KBM-7 (cell line): ENCODE measurements around the gene C15orf61.

Experiments
- DNase-seq: peaks from one replicate; pipeline ENCODE4 v3.0.0-alpha.2; 2015
- in situ Hi-C: fragments of 300-500 bp; cut with MboI; formaldehyde crosslinking; loops from 2 replicates; pipeline ENCODE4 v1.14.3; 2020; ENCODE audit warnings: low sequenced_read_pairs, low pct_unique_long_range_greater_than_20kb, mixed read lengths

C15orf61 gene

DNA sequence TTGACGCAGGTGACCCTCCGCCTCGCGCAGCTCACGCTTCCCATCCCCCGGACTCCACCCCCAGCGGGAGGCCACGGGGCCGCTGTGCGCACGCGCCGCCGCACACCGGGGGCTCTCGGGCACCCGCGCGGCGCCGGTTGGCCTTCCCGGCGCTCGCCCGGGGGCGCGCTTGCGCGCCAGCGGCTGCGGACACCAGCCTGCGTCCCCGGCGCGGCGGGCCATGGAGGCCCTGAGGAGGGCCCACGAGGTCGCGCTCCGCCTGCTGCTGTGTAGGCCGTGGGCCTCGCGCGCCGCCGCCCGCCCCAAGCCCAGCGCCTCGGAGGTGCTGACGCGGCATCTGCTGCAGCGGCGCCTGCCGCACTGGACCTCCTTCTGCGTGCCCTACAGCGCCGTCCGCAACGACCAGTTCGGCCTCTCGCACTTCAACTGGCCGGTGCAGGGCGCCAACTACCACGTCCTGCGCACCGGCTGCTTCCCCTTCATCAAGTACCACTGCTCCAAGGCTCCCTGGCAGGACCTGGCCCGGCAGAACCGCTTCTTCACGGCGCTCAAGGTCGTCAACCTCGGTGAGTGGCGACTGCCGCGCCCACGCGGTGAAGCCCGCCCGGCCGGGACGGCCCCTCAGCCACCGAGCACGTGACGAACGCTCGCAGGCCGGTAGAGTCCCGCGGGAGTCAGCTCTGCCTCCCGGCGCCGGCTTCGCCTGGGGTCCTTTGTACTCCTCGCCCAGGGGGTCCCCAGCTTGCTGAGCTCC, at the start of gene C15orf61:
Gene C15orf61 (plus strand): TSS at position 103 of the 754 bp plus-strand sequence. CDS start 118 bp downstream, at position 221.
- DNase-seq: peak; percentile 89
- in situ Hi-C loops: no loop called here

- in situ Hi-C loops: no loop called here
Measured at GRCh38 chr15:67472957-67473356, 48.0 kb upstream of the C15orf61 start.

DNA sequence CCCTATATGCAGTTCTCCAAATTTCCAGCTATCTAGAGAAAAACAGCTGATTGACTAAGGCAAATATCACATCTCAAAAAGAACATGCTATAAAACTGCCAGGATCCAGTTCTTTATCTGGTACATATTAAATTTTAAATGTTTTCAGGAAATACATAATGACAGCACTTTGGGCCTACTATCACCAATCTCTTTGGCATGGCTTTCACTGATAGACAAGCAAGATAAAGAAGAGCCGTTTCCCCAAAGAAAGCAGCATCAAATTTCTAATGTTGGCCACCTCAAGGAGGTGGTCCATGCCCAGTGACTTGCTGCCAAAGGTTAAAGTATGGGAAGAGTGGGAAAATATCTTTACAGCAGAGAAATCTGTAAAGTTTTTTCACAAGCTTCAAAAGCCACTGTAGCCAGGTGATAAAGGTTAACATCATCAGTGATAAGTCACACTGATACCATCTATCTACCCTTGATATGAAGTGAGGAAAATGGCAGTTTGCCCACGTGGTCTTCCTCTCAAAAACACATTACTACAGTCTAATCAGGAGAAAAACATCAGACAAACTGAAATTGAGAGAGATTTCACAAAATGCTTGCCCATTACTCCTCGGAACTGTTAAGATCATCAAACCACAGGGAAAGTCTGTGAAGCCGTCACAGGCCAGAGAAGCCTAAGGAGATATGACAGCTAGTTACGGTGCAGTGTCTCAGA, 46.4 kb upstream of the C15orf61 start:
- in situ Hi-C loops: no loop called here
- no peak for DNase-seq

More at GRCh38 chr15:67472957-67473356, 48.0 kb upstream of the C15orf61 start:
- no peak for DNase-seq

- in situ Hi-C loops: no loop called here
- no peak for DNase-seq
Measured at GRCh38 chr15:67479781-67480505, 41.0 kb upstream of the C15orf61 start.

DNA sequence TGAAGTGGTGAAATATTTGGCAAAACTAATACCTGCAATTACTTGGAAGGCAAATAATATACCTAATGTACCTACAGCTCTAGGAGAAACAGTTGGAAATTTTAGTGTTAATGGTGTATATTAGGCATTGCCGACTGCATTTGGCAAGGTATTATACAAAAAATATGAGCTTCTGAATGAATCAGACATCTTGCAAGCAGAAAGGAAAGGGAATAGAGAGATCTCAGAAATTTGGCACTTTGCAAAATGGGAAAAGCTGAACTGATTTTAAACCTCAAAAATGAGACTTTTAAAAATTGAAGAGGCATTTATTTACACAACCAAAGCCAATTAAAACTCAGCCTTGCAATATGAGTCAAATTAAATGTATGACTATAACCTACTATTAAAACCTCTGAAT, 40.2 kb upstream of the C15orf61 start:
- DNase-seq: no peak
- in situ Hi-C loops: no loop called here

- in situ Hi-C loops: no loop called here
Measured at GRCh38 chr15:67481680-67482079, 39.3 kb upstream of the C15orf61 start.

DNA sequence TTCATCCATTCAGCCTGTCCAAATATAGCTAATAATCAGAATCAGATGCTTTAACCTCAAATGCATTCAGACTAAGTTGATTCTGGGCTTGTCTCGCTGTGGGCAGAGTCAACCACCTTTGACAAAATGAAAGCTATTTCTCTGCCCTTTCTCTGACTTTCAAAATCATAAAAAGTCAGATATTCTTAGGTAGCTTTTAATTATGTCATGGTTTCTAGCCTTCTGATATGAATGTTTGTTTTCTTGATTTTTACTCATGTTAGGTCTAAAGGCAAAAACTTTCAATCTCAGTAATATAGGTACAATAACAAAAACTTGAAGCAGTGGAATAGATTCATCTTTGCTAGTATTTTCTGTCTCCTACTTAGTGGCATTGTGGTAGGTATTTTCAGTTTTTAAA, 25.3 kb upstream of the C15orf61 start:
- DNase-seq: no peak
- in situ Hi-C loops: no loop called here

More at GRCh38 chr15:67481680-67482079, 39.3 kb upstream of the C15orf61 start:
- no peak for DNase-seq

DNA sequence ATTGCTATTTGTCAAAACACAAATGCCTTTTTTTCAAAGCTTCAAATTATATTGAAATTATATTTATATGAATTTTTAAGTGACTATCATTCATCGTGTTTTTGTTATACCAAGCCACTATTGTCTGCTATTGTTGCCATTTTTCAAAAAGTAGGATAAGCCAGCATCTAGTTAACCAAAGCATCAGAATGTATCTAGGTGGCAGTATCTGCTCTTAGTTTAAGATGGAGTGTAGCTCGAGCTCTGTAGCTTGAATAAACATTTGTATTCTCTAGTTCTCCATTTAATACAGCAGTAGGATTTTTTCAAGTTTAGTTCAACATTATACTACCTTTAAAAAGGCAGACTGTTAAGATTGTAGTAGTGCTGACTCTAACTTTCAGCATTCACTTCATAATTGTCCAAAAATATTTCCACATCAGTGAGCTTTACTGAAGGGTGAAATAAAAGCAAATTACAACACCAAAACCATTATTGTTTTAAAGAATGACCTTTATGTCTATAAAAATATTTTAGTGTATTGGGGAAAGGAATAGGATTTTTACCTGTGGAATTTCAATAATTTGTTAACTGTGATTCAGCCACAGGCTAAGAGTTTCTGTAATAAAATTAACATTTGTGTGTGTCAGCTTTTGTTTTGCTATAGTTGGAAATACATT, 19.6 kb upstream of the C15orf61 start:
- in situ Hi-C loops: no loop called here
- DNase-seq: peak; percentile 53

- DNase-seq: no peak
- in situ Hi-C loops: no loop called here
Measured at GRCh38 chr15:67501836-67502461, 19.0 kb upstream of the C15orf61 start.

GRCh38 chr15:67504056-67504455, 16.9 kb upstream of the C15orf61 start:
- no peak for DNase-seq
- in situ Hi-C loops: no loop called here

GRCh38 chr15:67504796-67505195, 16.1 kb upstream of the C15orf61 start:
- DNase-seq: no peak
- in situ Hi-C loops: no loop called here

DNA sequence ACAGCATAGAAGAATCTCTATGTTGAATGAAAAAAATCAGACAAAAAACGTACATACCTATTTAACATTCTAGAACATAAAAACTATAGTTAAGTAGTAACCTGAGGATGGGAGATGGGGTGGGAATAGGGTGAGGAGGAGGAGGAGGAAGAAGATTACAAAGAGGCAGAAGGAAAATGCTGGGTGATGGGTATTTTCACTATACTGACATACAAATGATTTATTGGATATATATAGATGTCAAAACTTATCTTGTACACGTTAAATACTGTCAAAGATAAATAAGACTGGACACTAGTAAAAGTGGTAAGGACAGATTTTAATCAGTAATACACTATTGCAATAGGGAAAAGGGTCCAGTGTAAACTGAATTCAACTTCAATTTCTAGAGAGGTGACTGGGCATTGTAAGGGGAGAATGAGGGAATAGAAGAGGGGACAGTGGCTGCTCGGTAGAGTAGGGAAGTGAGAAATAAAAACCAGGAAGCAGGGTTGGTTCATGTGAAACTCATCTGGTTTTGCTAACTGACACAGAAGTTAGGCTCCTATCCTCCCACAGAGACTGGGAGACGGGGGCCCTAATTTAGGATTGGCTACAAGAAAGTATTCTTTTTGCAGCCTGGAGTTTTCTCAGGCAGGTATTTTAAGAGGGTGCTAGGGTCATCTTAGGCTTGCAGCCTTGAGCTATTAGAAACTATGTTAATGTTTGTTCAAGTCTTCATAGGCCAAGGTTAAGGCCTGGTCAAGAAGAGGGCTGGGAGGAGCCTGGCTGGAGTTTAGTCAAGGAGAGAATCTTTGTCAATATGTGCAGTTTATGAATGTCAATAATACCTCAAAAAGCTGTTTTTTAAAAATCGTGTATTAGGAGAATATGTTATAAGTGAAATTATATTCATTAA, 15.0 kb upstream of the C15orf61 start:
- peak; percentile 64 for DNase-seq
- in situ Hi-C loops: no loop called here

DNA sequence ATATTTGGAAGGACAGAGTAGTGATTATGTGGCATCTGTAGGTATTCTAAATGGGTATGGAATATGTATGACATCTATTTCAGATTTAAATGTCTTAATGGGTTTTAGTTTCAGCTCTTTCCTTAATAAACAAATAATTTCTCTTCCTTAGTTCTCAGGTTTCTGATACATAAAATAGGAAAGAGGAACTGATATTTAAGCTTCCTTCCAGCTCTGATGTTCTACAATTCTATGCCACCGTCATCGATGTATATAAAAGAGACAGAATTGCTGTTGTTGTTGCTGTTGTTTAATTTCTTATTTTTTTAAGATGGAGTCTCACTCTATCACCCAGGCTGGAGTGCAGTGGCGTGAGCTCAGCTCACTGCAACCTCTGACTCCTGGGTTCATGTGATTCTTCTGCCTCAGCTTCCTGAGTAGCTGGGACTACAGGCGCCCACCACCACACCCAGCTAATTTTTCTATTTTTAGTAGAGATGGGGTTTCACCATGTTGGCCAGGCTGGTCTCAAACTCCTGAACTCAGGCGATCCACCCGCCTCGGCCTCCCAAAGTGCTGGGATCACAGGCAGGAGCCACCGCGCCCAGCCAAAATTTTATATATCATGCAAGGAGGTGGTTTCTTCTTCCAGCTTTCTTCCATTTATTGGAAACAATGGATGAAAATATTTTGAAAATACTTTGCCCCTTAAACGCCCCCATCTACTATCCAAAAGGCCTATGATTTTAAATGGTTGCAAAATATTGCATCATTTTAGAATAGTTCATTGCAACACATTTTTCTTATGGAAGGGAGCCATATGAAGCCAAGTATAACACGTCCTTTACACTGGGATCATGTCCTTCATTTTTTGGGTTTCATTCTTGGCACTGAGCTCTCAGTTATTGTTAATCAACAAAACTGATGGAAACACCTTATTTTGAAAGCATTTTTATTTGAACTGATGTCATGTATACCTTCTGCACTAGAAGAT, 13.9 kb upstream of the C15orf61 start:
- in situ Hi-C loops: no loop called here
- no peak for DNase-seq

GRCh38 chr15:67508407-67508806, 12.5 kb upstream of the C15orf61 start:
- DNase-seq: no peak
- in situ Hi-C loops: no loop called here

GRCh38 chr15:67509918-67510317, 11.0 kb upstream of the C15orf61 start:
- in situ Hi-C loops: no loop called here

DNA sequence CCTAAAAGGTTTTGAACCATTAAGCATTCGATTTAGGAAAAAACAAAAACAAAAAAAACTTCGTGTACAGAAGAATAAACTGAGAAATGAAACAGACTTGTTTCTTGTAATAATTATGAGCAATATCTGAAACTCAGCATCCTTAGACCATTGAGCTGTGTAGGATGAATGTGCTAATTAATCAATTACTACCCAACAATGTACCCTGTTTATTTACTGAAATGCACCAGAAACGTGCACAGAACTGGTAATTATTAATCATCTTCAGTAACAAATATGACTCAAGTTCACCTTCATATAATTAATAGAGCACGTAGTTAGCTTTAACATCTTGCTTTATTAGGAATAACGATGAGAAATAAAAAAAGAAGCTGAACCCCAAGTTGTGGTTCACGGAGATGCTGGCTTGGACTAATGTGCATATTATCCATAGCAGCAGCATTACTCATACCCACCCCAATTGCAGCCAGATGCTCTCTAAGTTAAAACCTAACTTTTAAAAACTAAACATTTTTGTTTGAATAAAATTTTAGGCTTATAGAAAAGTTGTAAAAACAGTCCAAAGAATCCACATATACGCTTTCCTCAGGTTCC, 10.2 kb upstream of the C15orf61 start:
- no peak for DNase-seq
- in situ Hi-C loops: no loop called here

More at GRCh38 chr15:67509918-67510317, 11.0 kb upstream of the C15orf61 start:
- DNase-seq: peak; percentile 56

- no peak for DNase-seq
- in situ Hi-C loops: no loop called here
Measured at GRCh38 chr15:67511606-67512005, 9.3 kb upstream of the C15orf61 start.
